Coronary artery (tissue), 2 donors: ENCODE measurements around the gene ARID1B.

Experiments
- DNase-seq: peaks from one replicate; pipeline ENCODE4 v3.0.0-alpha.2; 2017; ENCODE audit warnings: low spot score
- H3K27ac ChIP-seq, 2 donors: fragments of 200-600 bp; sonication (generic); one replicate each; pipeline ENCODE4 v1.5.1; 2016 to 2019
- H3K4me3 ChIP-seq: fragments of 200-600 bp; sonication (generic); 2 replicates; pipeline ENCODE4 v1.5.1; 2016; ENCODE audit warnings: mild to moderate bottlenecking, moderate library complexity
- TF ChIP-seq, protein P1 (sequence below): fragments of 200-600 bp; sonication (generic); IDR thresholded peaks from one replicate; pipeline ENCODE4 v1.5.1; 2019; ENCODE audit warnings: antibody characterized with exemption

The ARID1B gene

DNA sequence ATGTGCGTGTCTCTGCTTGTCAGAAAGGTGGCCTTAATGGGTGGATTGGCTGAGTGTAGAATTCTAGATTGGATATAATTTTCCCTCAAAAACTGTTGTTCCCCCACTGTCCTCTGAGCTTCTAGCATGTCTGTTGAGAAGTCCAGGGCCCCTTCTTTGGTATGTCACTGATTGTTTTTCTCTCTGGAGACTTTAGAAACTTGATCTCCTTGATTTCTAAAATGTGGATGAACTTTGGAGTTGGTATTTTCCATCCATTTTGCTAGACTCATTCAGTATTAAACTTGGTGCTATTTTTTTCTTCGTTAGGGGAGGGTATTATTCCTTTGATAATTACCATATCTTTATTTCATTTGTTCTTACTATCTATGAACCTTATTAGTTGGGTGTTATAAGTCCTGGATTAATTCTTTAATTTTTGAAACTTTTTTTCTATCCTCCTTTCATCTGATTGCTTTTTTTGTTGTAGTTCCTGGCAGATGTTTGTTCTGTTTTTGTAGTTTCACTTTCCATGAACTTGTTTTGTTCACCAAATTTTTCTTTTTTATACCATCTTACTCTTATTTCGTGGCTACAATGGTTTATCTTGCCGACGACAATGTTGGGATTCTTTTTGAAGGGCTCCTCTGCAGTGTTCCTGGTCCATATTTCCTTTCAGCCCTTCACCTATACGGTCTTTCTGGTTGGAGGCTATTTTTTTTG is 68.4 kb downstream of the ARID1B start:
- TF ChIP-seq, protein P1, sequence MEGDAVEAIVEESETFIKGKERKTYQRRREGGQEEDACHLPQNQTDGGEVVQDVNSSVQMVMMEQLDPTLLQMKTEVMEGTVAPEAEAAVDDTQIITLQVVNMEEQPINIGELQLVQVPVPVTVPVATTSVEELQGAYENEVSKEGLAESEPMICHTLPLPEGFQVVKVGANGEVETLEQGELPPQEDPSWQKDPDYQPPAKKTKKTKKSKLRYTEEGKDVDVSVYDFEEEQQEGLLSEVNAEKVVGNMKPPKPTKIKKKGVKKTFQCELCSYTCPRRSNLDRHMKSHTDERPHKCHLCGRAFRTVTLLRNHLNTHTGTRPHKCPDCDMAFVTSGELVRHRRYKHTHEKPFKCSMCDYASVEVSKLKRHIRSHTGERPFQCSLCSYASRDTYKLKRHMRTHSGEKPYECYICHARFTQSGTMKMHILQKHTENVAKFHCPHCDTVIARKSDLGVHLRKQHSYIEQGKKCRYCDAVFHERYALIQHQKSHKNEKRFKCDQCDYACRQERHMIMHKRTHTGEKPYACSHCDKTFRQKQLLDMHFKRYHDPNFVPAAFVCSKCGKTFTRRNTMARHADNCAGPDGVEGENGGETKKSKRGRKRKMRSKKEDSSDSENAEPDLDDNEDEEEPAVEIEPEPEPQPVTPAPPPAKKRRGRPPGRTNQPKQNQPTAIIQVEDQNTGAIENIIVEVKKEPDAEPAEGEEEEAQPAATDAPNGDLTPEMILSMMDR, result no peak
- H3K4me3 ChIP-seq, result no peak overlapping the region
- no peak for DNase-seq
- H3K27ac ChIP-seq, result no peak overlapping the region

DNA sequence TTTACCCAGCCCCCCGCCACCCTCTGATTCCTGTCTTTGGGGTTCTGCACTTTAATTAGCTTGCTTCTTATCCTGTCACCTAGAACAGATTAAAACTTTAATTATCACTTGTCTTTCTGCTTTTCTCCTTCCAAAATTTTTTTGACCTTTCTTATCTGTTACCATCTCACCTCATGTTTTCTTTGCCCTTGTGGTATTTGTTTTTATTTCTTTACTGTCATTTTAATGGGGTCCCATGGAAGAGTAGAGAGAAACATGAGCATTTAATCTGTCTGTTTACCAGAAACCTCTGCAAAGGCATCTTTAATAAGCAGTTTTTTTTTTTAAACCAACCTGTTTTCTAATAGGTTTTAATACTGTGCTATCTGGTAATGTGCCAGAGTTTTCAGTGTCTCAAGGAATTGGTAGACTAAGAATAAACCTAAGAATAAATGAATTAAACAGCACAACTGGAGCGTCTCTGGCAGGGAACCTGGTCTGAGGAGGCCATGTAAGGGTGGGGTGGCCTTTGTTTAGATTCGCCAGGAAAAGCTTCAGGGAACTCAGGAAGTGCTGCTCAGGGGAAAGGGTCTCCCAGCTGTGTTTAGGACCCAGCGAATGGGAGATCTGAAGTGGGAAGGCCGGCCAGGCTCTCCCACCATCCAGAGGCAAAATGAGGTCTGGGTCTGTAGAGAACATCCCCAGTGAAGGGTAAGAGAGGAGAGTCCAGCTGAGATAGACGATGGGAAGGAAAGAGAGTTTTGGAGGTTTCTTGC is 69.8 kb downstream of the ARID1B start:
- Histone ChIP-seq H3K27ac (no peak overlapping the region), H3K4me3 (no peak overlapping the region)
- no peak for DNase-seq
- TF ChIP-seq, protein P1, result no peak

DNA sequence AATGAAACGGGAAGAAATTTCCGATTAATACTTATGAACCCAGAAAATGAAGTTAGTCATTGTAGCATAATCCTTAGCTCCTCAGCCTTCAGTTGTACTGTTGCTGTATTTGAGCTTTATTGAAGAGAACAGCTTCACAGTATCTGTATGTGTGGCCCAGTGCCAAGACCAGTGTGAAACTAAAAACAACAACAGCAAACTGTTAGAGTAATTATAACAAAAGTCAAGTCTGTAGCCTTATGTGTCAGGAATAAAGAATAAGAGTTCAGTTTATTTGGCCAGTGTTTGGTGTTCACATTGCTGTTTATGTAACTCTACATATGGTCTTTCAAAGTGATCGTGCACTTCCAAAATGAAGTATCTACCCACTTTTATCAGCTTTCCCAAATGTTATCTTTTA is 70.9 kb downstream of the ARID1B start:
- peak overlapping the region; percentile 49 for H3K4me3 ChIP-seq
- TF ChIP-seq, protein P1, result no peak
- H3K27ac ChIP-seq, result peak overlapping the region; percentile 49 to 56
- DNase-seq, result no peak

DNA sequence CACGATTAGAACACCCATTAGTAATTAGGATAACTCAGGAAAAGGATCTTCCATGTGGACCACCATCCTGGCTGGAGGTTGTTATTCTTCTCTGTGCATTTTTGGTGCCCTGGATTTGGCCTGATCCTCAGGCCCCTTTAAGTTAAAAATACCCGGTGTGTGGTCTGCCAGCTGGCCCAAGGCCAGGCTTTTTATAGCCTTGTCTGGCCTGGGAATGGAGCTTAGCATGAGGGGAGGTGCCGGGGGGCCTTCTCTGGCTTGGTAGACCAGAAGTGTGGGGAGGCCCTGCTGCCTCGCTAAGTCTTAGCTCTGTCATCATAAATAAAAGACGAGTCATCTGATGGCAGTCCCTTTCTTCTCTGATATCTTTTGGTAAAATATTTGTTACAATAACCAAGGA is 71.4 kb downstream of the ARID1B start:
- TF ChIP-seq, protein P1, result no peak
- DNase-seq, result no peak
- Histone ChIP-seq H3K4me3 (peak overlapping the region; percentile 49), H3K27ac (peak overlapping the region; percentile 49 to 56)

DNA sequence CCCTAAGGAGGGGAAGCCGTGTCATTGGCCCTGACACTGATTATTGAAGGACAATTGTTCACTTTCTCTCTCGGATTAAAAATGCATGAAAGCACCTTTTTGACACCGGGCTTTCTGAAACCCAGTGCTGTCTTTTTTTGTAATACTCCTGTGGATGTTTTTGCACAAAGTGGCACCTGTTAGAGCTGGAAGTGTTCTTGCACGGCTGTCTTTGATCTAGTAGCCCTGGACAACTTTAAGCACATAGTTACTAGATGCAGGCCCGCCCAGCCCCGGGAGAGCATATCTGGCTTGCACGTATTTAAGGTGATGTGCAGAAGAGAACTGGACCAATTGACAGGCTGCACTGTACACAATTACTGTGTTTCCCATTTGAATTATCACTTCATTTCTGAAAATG is 72.6 kb downstream of the ARID1B start:
- H3K4me3 ChIP-seq, result no peak overlapping the region
- H3K27ac ChIP-seq, result peak overlapping the region in 1 of 2 donors; percentile 56
- TF ChIP-seq, protein P1, result no peak
- DNase-seq, result no peak

DNA sequence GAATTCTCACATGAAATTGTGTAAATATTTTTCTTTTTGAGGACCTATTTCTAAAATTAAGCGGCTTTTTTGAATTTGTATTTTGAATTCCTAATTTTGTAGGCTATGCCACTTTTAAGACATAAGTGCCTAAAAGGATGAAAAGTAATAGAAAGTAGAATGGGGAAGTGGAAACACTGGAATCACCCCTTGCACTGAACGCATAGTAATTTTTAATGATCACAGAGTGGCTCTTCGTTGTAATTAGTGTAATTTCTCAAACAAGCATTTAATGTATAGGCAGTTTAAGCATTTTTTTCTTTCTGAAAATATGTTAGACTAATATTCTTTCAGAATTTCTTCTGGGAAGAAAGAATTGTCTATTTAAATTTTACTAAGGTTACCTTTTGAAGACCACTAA is 73.2 kb downstream of the ARID1B start:
- no peak for DNase-seq
- no peak overlapping the region for H3K27ac ChIP-seq
- TF ChIP-seq, protein P1, result no peak
- no peak overlapping the region for H3K4me3 ChIP-seq
